NT2/D1 (cell line): ENCODE results near the gene AHSP.

Experiments used
- DNase-seq: peaks from one replicate; pipeline ENCODE4 v3.0.0-alpha.2; 2011; ENCODE audit warnings: low read depth, low spot score
- H3K27me3 ChIP-seq: 2 replicates; pipeline ENCODE4 v1.6.0; 2011; ENCODE audit warnings: mild to moderate bottlenecking; ENCODE audit not compliant: insufficient read length, insufficient read depth
- H3K36me3 ChIP-seq: 2 replicates; pipeline ENCODE4 v1.6.1; 2011; ENCODE audit warnings: mild to moderate bottlenecking, low read length, mixed read lengths; ENCODE audit not compliant: insufficient read depth, insufficient read length
- H3K4me1 ChIP-seq: 2 replicates; pipeline ENCODE4 v1.5.1; 2011; ENCODE audit not compliant: insufficient read depth, insufficient read length
- H3K4me3 ChIP-seq: 2 replicates; pipeline ENCODE4 v1.5.1; 2011; ENCODE audit warnings: low read depth; ENCODE audit not compliant: insufficient read length
- H3K9ac ChIP-seq: 2 replicates; pipeline ENCODE4 v1.6.0; 2011; ENCODE audit warnings: low read depth; ENCODE audit not compliant: insufficient read length
- H3K9me3 ChIP-seq: 2 replicates; pipeline ENCODE4 v1.5.1; 2011; ENCODE audit warnings: mild to moderate bottlenecking, low read length; ENCODE audit not compliant: insufficient read depth
- SUZ12 ChIP-seq: IDR thresholded peaks from 2 replicates; pipeline ENCODE4 v1.6.1; 2011; ENCODE audit not compliant: insufficient read length, insufficient read depth; ENCODE audit errors: extremely low read depth
- YY1 ChIP-seq: IDR thresholded peaks from 2 replicates; pipeline ENCODE4 v1.6.1; 2011; ENCODE audit not compliant: insufficient read length, insufficient read depth
- ZNF274 ChIP-seq: IDR thresholded peaks from 2 replicates; pipeline ENCODE4 v1.6.1; 2011; ENCODE audit warnings: mild to moderate bottlenecking, low read depth, low read length

The AHSP gene

GRCh38 chr16:31485571-31485970 lies 42.1 kb upstream of the AHSP start:
- Histone ChIP-seq H3K36me3 (peaks cover 13% of the 10 kb centered on the region), H3K4me3 (no peak overlapping the region), H3K27me3 (peaks cover 58% of the 10 kb centered on the region), H3K4me1 (peaks cover 11% of the 10 kb centered on the region), H3K9me3 (no peaks in the 10 kb centered on the region), H3K9ac (no peak overlapping the region)
- TF ChIP-seq SUZ12 (no peak), ZNF274 (no peak), YY1 (no peak)
- no peak for DNase-seq

- Histone ChIP-seq H3K4me1 (peaks cover 11% of the 10 kb centered on the region), H3K9me3 (no peaks in the 10 kb centered on the region), H3K9ac (no peak overlapping the region), H3K27me3 (peaks cover 55% of the 10 kb centered on the region), H3K4me3 (no peak overlapping the region), H3K36me3 (peaks cover 18% of the 10 kb centered on the region)
- DNase-seq, result no peak
- no peak for TF ChIP-seq ZNF274
- TF ChIP-seq SUZ12, result no peak
- no peak for TF ChIP-seq YY1
Observed at GRCh38 chr16:31486045-31486444, 41.7 kb upstream of the AHSP start.

- Histone ChIP-seq H3K9me3 (no peaks in the 10 kb centered on the region), H3K4me1 (peaks cover 11% of the 10 kb centered on the region), H3K9ac (peak overlapping the region; percentile 74), H3K27me3 (peaks cover 47% of the 10 kb centered on the region), H3K36me3 (peaks cover 27% of the 10 kb centered on the region), H3K4me3 (peak overlapping the region; percentile 72)
- TF ChIP-seq YY1 (no peak), SUZ12 (no peak), ZNF274 (no peak)
- no peak for DNase-seq
Observed at GRCh38 chr16:31487071-31487719, 40.5 kb upstream of the AHSP start.

- peak overlapping the region; percentile 74 for H3K9ac ChIP-seq
- no peak for DNase-seq
- peaks cover 40% of the 10 kb centered on the region for H3K27me3 ChIP-seq
- peaks cover 11% of the 10 kb centered on the region for H3K4me1 ChIP-seq
- peak overlapping the region; percentile 72 for H3K4me3 ChIP-seq
- peaks cover 34% of the 10 kb centered on the region for H3K36me3 ChIP-seq
- no peaks in the 10 kb centered on the region for H3K9me3 ChIP-seq
- no peak for TF ChIP-seq YY1
- no peak for TF ChIP-seq SUZ12
- no peak for TF ChIP-seq ZNF274
Observed at GRCh38 chr16:31487720-31488467, 39.8 kb upstream of the AHSP start.

GRCh38 chr16:31488468-31489297 lies 39.0 kb upstream of the AHSP start:
- H3K4me1 ChIP-seq, result peaks cover 11% of the 10 kb centered on the region
- peaks cover 36% of the 10 kb centered on the region for H3K27me3 ChIP-seq
- H3K4me3 ChIP-seq, result no peak overlapping the region
- no peak overlapping the region for H3K9ac ChIP-seq
- TF ChIP-seq ZNF274 (no peak), SUZ12 (no peak), YY1 (no peak)
- H3K9me3 ChIP-seq, result no peaks in the 10 kb centered on the region
- H3K36me3 ChIP-seq, result peaks cover 42% of the 10 kb centered on the region
- no peak for DNase-seq

GRCh38 chr16:31489298-31489564 lies 38.5 kb upstream of the AHSP start:
- DNase-seq, result no peak
- no peaks in the 10 kb centered on the region for H3K9me3 ChIP-seq
- TF ChIP-seq ZNF274 (no peak), YY1 (no peak), SUZ12 (no peak)
- H3K9ac ChIP-seq, result no peak overlapping the region
- peaks cover 36% of the 10 kb centered on the region for H3K27me3 ChIP-seq
- H3K36me3 ChIP-seq, result peaks cover 44% of the 10 kb centered on the region
- H3K4me3 ChIP-seq, result no peak overlapping the region
- H3K4me1 ChIP-seq, result peaks cover 11% of the 10 kb centered on the region
